ENCODE results near the gene AFMID. TPM values are rescaled to one million over a fixed set of nuclear protein-coding genes. Genes with fewer than 3 reads are reported as not detected.
A peak's percentile ranks its signal among the peaks of the same experiment; 100 is the strongest.

AFMID gene
- total RNA-seq, 1 donor from 2014 or later: 107 TPM

- no peak for DNase-seq (ENCODE audit: low spot score in 2 of 2)
- Histone ChIP-seq H3K4me1 (peaks cover 4 to 5% of the 10 kb centered on the region in 2 donors), H3K36me3 (no peaks in the 10 kb centered on the region), H3K4me3 (peak overlapping the region in 1 of 2 donors; percentile 59), H3K9me3 (no peaks in the 10 kb centered on the region), H3K27ac (no peak overlapping the region), H3K27me3 (no peaks in the 10 kb centered on the region)
- intact Hi-C loops (cut with DNase I): no loop called here
- no peak for TF ChIP-seq CTCF (IDR thresholded peaks at IDR 0.05)
Measured at GRCh38 chr17:78214706-78215061, 27.5 kb downstream of the AFMID start.

GRCh38 chr17:78219396-78220150 lies 32.4 kb downstream of the AFMID start:
- no peaks in the 10 kb centered on the region for H3K27me3 ChIP-seq
- H3K36me3 ChIP-seq: no peaks in the 10 kb centered on the region
- H3K4me1 ChIP-seq: no peaks in the 10 kb centered on the region
- intact Hi-C loops (cut with DNase I): no loop called here
- H3K27ac ChIP-seq: no peak overlapping the region
- DNase-seq (ENCODE audit: low spot score in 2 of 2): no peak
- no peak for TF ChIP-seq CTCF (IDR thresholded peaks at IDR 0.05)
- no peak overlapping the region for H3K4me3 ChIP-seq
- H3K9me3 ChIP-seq: no peaks in the 10 kb centered on the region

- H3K4me3 ChIP-seq: no peak overlapping the region
- intact Hi-C loops (cut with DNase I): no loop called here
- H3K9me3 ChIP-seq: no peaks in the 10 kb centered on the region
- no peaks in the 10 kb centered on the region for H3K36me3 ChIP-seq
- no peaks in the 10 kb centered on the region for H3K4me1 ChIP-seq
- no peak for DNase-seq (ENCODE audit: low spot score in 2 of 2)
- TF ChIP-seq CTCF (IDR thresholded peaks at IDR 0.05): no peak
- H3K27me3 ChIP-seq: no peaks in the 10 kb centered on the region
- no peak overlapping the region for H3K27ac ChIP-seq
Measured at GRCh38 chr17:78223061-78223460, 35.9 kb downstream of the AFMID start.

- no peak for DNase-seq (ENCODE audit: low spot score in 2 of 2)
- TF ChIP-seq CTCF (IDR thresholded peaks at IDR 0.05): no peak
- H3K36me3 ChIP-seq: no peaks in the 10 kb centered on the region
- no peaks in the 10 kb centered on the region for H3K27me3 ChIP-seq
- intact Hi-C loops (cut with DNase I): no loop called here
- H3K27ac ChIP-seq: no peak overlapping the region
- no peaks in the 10 kb centered on the region for H3K9me3 ChIP-seq
- H3K4me1 ChIP-seq: no peaks in the 10 kb centered on the region
- no peak overlapping the region for H3K4me3 ChIP-seq
Measured at GRCh38 chr17:78223765-78224164, 36.6 kb downstream of the AFMID start.

GRCh38 chr17:78224231-78225087 lies 37.3 kb downstream of the AFMID start:
- H3K4me3 ChIP-seq: no peak overlapping the region
- no peak overlapping the region for H3K27ac ChIP-seq
- H3K9me3 ChIP-seq: no peaks in the 10 kb centered on the region
- no peak for DNase-seq (ENCODE audit: low spot score in 2 of 2)
- no peaks in the 10 kb centered on the region for H3K4me1 ChIP-seq
- intact Hi-C loops (cut with DNase I): no loop called here
- H3K36me3 ChIP-seq: no peaks in the 10 kb centered on the region
- no peaks in the 10 kb centered on the region for H3K27me3 ChIP-seq
- no peak for TF ChIP-seq CTCF (IDR thresholded peaks at IDR 0.05)
